ENCODE results near the gene WDR64.

The WDR64 gene

GRCh38 chr1:241738284-241739078 lies 86.4 kb downstream of the WDR64 start:
- no peak for DNase-seq (ENCODE audit: low read depth)

- DNase-seq (ENCODE audit: low read depth) = no peak
These were observed 90.0 kb downstream of the WDR64 start for GRCh38 chr1:241742084-241742483.

DNA sequence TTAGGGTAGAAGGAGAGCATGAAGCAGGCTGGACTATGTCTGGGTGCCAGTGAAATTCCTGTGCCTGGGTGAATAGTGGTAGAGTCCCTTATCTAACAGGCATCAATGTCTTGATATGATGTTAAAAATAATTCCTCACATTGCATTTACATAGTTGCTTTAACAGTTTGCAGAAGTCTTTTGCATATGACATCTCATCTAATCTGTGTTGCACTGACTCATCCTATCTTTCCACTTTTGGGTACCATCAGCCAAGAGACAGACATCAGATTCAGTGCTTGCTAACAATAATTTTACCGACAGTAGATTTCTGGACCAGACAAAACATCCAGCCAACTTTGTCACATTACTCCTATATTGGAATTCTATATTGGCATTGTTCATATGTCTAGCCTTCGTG lies 92.5 kb downstream of the WDR64 start:
- DNase-seq (ENCODE audit: low read depth) = no peak

- no peak for DNase-seq (ENCODE audit: low read depth)
These were observed 95.9 kb downstream of the WDR64 start for GRCh38 chr1:241747992-241748391.

DNA sequence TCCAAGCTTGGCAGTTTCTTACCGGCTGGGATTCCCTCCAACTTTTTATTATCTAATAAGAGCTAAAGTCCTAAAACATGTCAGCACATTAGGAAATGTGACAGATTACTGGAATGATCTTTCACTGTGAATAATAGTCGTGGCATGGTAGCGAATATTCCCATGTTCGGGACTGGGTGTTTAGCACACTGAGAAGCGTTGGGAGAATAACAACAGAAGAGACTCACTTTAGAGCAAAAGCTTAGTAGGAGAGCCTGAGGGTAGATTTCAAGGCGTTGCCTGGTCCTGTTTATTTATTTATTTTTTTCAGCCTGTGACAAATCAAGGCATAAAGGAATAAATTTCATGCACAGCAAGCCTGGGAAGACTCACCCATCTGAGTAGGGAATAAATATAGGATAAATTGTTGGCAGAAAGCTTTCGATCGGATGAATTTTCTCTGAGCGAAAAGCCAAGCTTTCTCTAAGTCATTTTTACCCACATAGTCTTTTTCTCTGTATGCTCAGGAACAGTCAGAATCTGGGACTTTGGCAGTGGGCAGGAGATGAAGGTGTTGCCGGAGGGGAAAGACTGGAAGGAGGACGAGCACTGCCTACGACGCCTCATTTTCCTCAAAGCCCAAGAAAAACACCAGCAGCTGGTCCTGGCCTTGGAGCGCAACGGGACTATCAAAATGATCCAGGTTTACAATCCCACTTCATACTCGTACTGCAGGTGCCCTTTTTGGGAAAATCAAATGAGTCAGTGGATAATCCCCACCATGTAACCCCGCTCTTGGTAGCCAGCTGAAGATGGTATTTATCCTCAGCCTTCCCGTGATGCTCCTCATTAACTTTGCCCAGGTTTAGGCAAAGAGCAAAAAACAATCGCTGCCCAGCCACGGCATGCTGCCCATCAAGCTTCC lies 97.2 kb downstream of the WDR64 start:
- DNase-seq (ENCODE audit: low read depth) = no peak

DNA sequence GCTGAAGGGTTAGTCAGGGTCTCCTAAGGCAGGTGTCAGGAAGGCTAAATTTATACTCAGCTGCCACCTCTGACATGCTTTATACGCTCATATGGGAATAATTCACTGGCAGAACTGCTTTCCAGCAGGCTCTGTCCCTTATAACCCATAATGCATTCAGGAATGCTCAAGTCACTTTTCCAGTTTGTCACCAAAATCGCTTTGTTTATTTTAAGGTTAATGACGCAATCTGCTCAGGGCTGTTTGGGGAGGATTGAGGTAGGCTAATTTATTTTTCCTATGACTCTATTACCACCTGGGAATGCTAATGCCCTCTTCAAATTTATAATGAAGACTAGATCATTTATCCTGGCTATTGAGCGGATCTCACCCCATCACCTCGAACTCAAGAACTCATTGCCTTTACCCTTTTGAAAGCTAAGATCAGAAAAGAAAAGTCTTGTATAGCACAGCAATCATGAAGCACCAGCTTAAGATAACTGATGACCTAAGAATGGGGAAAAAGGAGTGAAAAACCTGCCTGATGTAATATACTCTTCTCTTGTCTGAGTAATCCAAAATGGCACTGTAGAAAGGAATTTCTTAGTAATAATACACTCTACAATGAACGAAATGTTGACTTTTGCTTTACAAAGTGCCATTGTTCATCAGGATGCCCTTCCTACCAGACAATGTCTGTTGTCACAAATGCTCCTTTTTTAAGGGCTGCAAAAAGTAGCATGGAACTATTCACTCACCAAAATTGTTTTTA lies 98.0 kb downstream of the WDR64 start:
- no peak for DNase-seq (ENCODE audit: low read depth)

- DNase-seq (ENCODE audit: low read depth) = no peak
These were observed 99.4 kb downstream of the WDR64 start for GRCh38 chr1:241751524-241751923.

DNA sequence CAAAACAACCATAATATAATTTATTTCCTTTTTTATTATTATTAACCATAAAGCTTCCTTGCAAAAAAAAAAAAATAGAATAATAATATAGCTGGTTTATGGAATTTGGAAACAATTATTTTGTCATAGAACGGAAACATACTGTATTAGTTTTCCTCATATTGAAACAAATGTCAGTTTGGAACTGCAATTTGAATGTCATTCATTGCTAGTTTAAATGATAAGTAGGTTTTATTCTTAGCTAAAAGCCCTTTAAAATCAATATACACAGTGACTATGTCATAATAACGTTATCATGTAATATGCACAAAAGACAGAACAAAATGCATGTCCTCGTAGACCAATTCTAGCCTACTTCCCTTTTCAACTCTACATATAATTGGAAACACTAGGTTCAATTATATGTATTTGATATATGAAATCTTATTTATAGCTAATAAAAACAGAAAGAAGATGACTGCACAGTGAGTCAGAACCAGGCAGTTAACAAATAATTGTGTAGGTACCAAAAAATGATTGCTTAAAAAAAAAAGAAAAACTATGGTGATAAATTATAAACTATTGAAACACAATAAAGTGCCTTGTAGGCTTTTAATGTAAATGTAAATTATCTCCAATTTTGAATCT lies 110.7 kb downstream of the WDR64 start:
- DNase-seq (ENCODE audit: low read depth) = no peak

DNA sequence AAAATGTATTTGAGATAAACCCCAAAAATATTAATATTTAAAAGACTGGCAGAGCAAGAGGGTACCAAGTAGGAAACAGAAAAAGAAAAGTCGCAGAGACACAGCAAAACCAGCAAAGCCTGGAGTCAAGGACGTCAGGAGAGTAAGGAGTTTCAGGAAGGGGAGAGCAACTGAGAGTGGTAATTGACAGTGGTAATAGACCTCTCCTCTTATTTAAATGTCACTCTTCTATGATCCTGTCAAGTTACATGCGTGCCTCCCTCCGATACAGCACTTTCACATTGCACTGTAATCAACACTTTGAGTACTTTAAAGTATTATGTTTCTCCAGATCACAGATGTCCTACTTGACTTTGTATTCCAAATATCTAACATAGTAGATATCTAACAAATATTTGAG lies 113.3 kb downstream of the WDR64 start:
- no peak for DNase-seq (ENCODE audit: low read depth)

DNA sequence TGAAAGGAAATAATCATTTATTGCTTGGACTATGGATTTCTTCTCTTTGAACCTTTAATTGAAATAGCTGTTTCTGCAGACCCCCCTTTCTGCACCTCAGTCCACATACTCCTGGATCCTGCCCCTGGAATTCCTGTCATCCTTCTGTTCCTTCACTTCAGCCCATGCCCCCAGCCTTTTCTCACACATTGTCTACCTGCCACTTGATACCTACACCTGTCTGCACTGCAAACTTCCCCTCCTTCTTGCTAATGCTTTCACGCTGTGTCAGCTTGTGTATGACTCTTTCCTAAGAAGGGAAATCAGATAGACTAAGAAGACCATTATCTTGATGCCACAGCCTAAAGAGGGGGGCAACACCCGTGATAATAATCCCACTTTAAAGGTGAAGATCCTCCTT lies 115.7 kb downstream of the WDR64 start:
- DNase-seq (ENCODE audit: low read depth) = no peak

DNA sequence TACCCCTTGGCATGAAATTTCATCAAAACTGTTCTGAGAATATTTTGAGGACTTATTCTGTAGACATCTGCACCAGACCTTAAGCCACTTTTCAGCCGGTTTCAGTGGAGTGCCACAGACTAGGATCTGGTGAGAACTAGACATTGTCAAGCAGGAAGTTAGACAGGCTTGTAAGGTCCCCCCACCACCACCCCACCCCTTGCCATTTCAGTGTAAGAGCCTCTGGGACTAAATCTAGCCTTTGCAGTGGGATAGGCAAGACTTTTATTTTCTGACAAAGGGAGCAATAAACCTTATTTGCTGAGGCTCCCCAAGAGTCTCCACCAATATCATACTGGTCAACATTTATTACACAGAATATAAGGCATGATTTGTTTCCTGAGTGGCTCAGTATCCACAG lies 118.0 kb downstream of the WDR64 start:
- DNase-seq (ENCODE audit: low read depth) = no peak

GRCh38 chr1:241771117-241771516 lies 119.0 kb downstream of the WDR64 start:
- no peak for DNase-seq (ENCODE audit: low read depth)

- DNase-seq (ENCODE audit: low read depth) = no peak
These were observed 120.9 kb downstream of the WDR64 start for GRCh38 chr1:241772932-241773500.

DNA sequence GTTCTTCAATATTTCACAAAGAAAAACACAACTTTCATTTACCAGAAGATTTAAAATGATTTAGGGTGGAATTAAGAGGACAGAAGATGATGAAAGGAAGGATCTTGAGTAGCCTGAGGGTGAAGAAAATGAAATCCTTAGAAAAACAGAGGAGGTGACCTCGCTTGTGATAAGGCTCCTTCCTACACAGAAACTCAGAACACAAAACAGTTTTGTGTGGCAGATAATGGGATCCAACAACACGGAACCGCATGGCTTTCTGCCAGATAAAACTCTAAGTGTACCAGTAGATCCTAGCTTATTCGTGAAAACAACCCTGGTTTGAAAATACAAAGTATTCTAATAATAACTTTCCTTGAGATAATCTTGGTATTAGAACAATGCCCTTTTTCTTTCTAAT lies 121.9 kb downstream of the WDR64 start:
- no peak for DNase-seq (ENCODE audit: low read depth)

DNA sequence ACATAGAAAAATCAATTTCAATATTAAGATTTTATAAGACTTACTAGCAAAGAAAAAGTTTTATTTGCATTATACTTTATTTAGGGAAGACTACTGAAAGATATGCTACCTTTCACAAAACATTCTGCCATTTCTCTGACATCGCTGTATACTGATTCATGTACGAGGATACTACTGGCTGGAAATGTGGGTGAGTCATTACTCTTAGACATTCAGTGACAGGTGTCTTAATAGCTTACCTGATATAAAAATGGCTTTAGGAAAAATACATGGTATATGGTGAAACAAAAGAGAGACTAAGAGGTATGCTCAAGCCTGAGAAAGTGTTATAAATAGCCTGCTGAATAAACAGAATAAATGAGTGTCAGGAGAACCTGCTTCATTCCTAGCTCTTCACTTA lies 122.9 kb downstream of the WDR64 start:
- DNase-seq (ENCODE audit: low read depth) = no peak

GRCh38 chr1:241776911-241777310 lies 124.8 kb downstream of the WDR64 start:
- DNase-seq (ENCODE audit: low read depth) = no peak

DNA sequence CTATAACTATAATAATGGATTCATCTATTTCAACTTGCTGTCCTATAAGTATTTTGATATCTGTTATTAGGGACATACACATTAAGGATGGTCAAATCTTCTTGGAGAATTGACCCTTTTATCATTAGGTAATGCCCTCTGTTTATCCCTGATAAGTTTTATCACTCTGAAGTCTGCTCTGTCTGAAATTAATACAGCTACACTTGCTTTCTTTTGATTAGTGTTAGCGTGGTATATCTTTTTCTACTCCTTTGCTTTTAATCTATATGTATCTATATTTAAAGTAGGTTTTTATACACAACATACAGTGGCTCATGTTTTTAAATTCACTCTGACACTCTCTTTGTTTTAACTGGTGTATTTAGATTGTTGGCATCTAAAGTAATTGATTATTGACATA lies 126.0 kb downstream of the WDR64 start:
- no peak for DNase-seq (ENCODE audit: low read depth)

DNA sequence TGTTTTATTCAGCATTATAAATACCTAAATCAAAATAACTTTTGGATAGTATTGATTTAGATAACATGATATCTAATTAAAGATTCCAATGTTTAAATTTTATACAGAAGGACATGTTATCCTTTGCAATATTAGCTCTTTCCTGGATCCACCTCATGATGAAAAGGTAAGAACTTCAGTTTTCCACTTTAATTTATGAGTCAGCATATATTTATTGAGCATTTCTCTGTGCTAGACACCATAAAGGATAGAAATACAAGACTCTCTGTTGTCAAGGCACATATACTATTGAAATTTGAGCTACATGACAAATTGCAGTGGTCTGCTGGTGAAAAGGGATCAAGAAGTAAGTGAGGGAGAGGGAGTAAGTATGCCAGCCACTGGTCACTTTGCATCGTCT lies 127.8 kb downstream of the WDR64 start:
- DNase-seq (ENCODE audit: low read depth) = no peak

- DNase-seq (ENCODE audit: low read depth) = no peak
These were observed 130.3 kb downstream of the WDR64 start for GRCh38 chr1:241782396-241782795.

DNA sequence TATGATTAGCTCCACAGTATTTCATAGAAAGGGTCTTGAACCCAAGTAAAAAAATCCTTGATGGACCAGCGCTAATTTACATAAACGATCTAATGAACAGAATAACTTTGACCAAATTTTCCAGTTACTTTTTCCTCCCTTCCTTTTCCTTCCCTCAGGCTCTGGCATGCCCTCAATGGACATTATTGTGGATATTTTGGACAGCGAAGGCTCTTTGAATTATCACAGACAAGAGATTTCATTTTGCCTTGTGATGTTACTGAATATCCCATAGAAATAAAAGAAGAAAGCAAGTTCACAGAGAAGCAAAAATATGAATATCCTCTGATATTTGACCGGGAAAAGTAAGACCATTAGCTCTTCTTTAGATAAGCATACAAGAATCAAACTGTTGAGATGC lies 135.6 kb downstream of the WDR64 start:
- DNase-seq (ENCODE audit: low read depth) = no peak

DNA sequence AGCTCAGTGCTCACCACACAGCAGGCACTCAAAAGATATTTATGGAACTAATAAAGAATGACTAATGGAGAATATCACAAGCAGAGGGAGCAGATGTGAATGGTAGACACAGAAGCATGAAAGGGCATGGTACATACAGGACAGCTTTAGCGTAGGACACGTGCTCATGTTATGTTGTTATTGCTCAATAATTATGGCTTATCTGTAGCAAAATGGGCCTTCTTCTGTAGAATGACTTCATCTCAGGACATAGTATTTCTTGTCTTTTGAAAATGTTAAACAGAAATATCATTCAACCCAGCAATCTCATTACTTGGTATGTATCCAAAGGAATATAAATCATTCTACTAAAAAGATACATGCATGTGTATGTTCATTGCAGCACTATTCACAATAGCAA lies 137.0 kb downstream of the WDR64 start:
- DNase-seq (ENCODE audit: low read depth) = no peak

GRCh38 chr1:241799416-241799815 lies 147.3 kb downstream of the WDR64 start:
- DNase-seq (ENCODE audit: low read depth) = no peak

Measured in stimulated activated CD8-positive, alpha-beta memory T cell treated with anti-CD3 and anti-CD28 coated beads, Interleukin-12 subunit alpha, Interleukin-12 subunit beta, amount 100 ng/mL, for 4 hours (primary cell).